GM10266 (cell line): Measurements from ENCODE around the gene ATP1A2.

Experiments
- DNase-seq: peaks from one replicate; pipeline ENCODE4 v3.0.0; 2012; ENCODE audit errors: extremely low spot score
- TF ChIP-seq, protein P1 (sequence below): IDR thresholded peaks from 2 replicates; pipeline ENCODE4 v1.5.1; 2012; ENCODE audit warnings: mild to moderate bottlenecking, low read depth; ENCODE audit not compliant: control insufficient read depth, insufficient read depth; ENCODE audit errors: missing control alignments

The ATP1A2 gene

DNA sequence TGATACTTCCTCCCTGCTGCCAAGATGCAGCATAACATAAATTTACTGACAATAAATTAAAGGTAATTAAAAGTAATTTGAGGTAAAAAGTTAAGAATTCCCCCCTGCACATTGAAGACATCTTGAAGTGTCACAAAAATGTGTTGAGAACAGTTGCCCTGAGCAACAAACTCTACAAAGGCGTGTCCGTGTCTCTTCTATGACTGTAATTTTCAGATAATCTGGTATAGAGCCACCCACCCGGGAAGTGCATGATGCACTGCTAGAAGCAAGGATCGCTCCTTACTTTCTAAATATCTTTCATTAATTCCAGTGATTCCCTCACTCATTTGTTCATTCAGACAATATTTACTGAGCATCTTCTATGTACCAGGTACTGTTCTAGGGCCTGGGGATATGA is 63.8 kb downstream of the ATP1A2 start:
- TF ChIP-seq, protein P1, sequence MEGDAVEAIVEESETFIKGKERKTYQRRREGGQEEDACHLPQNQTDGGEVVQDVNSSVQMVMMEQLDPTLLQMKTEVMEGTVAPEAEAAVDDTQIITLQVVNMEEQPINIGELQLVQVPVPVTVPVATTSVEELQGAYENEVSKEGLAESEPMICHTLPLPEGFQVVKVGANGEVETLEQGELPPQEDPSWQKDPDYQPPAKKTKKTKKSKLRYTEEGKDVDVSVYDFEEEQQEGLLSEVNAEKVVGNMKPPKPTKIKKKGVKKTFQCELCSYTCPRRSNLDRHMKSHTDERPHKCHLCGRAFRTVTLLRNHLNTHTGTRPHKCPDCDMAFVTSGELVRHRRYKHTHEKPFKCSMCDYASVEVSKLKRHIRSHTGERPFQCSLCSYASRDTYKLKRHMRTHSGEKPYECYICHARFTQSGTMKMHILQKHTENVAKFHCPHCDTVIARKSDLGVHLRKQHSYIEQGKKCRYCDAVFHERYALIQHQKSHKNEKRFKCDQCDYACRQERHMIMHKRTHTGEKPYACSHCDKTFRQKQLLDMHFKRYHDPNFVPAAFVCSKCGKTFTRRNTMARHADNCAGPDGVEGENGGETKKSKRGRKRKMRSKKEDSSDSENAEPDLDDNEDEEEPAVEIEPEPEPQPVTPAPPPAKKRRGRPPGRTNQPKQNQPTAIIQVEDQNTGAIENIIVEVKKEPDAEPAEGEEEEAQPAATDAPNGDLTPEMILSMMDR: no peak
- no peak for DNase-seq

DNA sequence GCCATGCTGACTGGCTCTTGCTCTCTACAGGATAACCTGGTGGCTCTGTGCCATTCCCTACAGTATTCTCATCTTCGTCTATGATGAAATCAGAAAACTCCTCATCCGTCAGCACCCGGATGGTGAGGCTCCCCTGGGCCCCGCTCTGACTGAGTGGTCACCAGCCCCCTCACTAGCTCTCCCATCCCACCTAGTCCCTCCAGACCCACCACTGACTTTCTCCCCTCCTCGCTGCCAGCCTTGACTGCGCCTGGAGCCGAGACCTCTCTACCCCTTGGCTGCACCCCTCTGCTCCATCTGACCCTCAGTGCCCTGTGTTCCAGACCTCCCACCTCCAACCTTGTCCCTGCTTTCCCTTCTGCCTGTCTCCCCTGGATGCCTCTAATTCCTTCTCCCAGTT is 70.7 kb downstream of the ATP1A2 start:
- TF ChIP-seq, protein P1: no peak
- no peak for DNase-seq

DNA sequence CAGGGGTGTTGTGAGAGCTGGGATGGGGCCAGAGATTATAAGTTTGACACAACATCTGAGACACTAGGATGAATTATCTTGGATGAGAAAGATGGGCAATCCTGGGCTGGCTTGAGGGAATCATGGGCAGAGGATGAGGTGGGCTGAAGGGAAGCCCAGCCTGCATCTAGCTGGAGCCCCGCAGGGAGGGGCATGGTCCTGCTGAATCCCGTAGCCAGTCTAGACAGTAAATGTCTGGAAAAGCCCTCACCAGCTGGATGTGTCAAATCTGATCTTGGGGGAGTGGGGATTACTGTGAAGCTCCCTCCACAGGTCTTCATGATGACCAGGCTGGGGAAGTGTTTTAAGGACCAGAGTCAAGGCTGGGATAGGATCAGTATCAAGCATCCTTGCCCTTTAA is 71.2 kb downstream of the ATP1A2 start:
- TF ChIP-seq, protein P1: no peak
- no peak for DNase-seq

DNA sequence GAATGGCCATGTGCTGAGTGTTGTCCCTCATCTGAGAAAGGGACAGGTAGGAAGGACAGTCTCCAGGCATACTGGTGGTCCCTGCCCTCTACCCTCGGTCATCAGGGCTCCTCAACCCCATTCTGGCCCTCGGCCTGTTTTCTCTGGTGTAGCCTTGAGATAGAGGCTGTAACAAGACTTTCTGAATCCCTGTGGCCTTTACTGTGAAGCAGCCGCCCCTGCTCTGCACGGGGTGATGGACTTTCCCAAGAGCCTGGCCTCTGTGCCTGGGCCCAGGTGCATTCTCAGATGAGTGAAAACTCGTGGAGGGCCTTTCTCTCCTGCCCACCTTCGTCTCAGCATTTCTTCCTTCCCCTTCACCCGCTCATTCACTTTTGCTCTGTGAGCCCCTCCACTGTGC is 71.8 kb downstream of the ATP1A2 start:
- no peak for DNase-seq

DNA sequence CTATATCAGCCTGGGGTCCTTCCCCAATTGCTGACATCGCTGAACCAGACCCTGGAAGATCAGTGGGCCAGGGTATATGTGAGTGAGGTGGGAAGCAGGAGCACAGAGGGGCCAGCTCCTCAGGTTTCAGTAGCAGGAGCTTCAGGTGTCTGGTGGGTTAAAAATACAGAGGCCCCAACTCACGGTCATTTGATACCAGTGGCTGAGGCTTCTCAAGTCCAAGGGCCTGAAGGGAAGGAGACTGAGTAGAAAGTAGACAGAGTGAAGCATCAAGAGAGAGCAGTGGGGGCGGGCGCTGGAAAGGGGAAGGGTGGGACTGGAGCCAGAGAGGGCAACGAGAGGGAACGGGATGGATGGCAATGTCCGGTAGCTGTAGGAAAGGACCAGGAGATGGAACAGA is 72.8 kb downstream of the ATP1A2 start:
- TF ChIP-seq, protein P1: no peak
- no peak for DNase-seq

More for the DNA sequence above, 71.8 kb downstream of the ATP1A2 start:
- TF ChIP-seq, protein P1: no peak

DNA sequence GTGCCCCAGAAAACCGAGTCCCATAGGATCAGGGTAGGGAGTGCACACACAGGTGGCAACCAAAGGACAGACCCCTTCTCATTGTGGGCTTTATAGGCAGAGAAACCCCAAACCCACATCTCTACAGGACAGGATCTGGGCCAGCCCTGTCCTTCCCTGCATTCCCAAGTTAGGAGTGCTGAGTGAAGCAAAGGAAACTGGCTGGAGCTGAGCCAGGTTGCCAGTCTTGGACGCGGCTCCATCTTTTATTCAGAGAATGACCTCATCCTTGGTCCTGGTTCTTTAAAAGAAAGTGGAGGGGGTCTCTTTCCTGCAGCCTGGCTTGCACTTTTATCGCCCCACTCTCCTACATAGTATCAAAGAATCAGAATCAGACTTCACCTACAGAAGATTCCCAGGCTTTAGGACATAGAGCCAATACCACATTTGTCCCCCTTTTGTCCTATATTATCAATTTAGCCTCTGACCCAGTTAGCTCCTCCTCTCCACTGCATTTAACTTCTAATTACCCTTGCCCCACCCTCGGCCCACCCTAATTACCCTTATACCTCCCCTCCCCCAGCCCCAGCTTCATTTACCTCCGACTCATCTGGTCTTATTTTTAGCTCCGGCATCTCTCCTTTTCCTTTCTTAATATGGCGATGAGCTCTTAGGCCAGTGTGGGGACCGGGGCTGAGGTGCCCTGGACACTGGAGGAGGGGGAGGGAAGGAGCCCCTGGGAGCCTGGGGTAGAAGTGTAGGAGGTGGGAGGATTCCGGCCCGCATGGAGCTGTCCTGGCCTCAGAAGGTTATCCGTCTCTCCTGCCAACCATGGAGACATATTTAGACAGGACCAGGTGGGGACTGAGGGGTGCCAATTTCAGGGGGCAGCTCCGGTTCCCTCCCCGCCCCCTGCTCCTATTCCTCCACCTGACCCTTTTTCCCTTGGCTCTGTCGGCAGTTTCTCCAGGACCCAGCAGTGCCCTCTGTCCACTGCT is 74.4 kb downstream of the ATP1A2 start, which contains the start of gene CASQ1:
Gene CASQ1, plus strand, starts transcription at position 927 of the 977 bp plus-strand sequence. CDS start 177 bp downstream, outside the sequence.
- no peak for DNase-seq
- TF ChIP-seq, protein P1: no peak

DNA sequence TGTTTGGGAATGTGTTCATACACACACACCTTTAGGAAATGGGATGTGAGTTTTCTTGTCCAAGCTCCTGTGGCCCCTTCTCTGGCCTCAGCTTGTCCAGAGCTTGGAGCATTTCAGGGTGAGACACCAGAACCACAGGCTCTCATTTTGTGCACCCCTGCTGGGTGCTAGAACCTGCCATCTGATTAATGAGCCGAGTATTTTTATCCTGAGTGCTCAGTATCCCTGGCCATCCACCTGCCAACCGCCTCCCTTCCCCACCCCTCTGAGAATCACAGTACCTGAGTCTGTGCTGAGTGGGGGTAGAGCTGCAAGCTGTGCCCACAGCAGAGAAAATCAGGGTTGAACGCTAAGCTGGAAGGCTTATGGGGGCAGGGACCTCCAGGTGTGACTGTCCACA is 76.2 kb downstream of the ATP1A2 start:
- TF ChIP-seq, protein P1: no peak
- DNase-seq: no peak
